Epithelial cell of prostate (primary cell): ENCODE measurements around the gene DIO1.

Experiments
- DNase-seq: peaks from one replicate; pipeline ENCODE4 v3.0.0-alpha.2; 2011; ENCODE audit warnings: low read depth, low spot score
- H3K27ac ChIP-seq: fragments of 450-650 bp; 2 replicates; pipeline ENCODE4 v1.5.1; 2017; ENCODE audit warnings: mild to moderate bottlenecking

The DIO1 gene

GRCh38 chr1:53938136-53938830 is 44.3 kb downstream of the DIO1 start:
- H3K27ac ChIP-seq, result no peak overlapping the region
- DNase-seq, result no peak

- DNase-seq, result peak; percentile 72
- peak overlapping the region; percentile 53 for H3K27ac ChIP-seq
These were observed 48.4 kb downstream of the DIO1 start for GRCh38 chr1:53942127-53942957.

- H3K27ac ChIP-seq, result peak overlapping the region; percentile 53
- DNase-seq, result no peak
These were observed 49.1 kb downstream of the DIO1 start for GRCh38 chr1:53943090-53943489.

- peak overlapping the region; percentile 53 for H3K27ac ChIP-seq
These were observed 49.6 kb downstream of the DIO1 start for GRCh38 chr1:53943490-53944043.

GRCh38 chr1:53944469-53945182 is 50.6 kb downstream of the DIO1 start:
- H3K27ac ChIP-seq, result peak overlapping the region; percentile 76
- no peak for DNase-seq

More at GRCh38 chr1:53943490-53944043, 49.6 kb downstream of the DIO1 start:
- no peak for DNase-seq

- peak overlapping the region; percentile 76 for H3K27ac ChIP-seq
- DNase-seq, result no peak
These were observed 51.1 kb downstream of the DIO1 start for GRCh38 chr1:53945183-53945432.

GRCh38 chr1:53945433-53946251 is 51.7 kb downstream of the DIO1 start, which contains the start of gene IFT25:
Gene IFT25, minus strand, starts transcription at chr1:53945699. Its CDS starts 5,617 bp downstream, at chr1:53940082.
- DNase-seq, result peak; percentile 59
- H3K27ac ChIP-seq, result peak within 1 kb of the TSS; percentile 76

- H3K27ac ChIP-seq, result peak within 1 kb of the TSS; percentile 76
- DNase-seq, result no peak
These were observed 52.5 kb downstream of the DIO1 start, which contains the start of gene LRRC42 for GRCh38 chr1:53946252-53947171. Gene LRRC42, plus strand, starts transcription at chr1:53946350. Its CDS starts 5,650 bp downstream, at chr1:53952000.

- peak overlapping the region; percentile 76 for H3K27ac ChIP-seq
- DNase-seq, result no peak
These were observed 53.4 kb downstream of the DIO1 start for GRCh38 chr1:53947172-53947907.

- DNase-seq, result no peak
- no peak overlapping the region for H3K27ac ChIP-seq
These were observed 54.3 kb downstream of the DIO1 start for GRCh38 chr1:53948291-53948690.

- DNase-seq, result no peak
- no peak overlapping the region for H3K27ac ChIP-seq
These were observed 55.3 kb downstream of the DIO1 start for GRCh38 chr1:53949023-53949990.

- no peak for DNase-seq
- H3K27ac ChIP-seq, result no peak overlapping the region
These were observed 57.7 kb downstream of the DIO1 start for GRCh38 chr1:53951697-53952096.

- peak overlapping the region; percentile 96 for H3K27ac ChIP-seq
- no peak for DNase-seq
These were observed 60.1 kb downstream of the DIO1 start for GRCh38 chr1:53954128-53954527.

GRCh38 chr1:53956308-53957168 is 62.6 kb downstream of the DIO1 start:
- peak overlapping the region; percentile 96 for H3K27ac ChIP-seq
- DNase-seq, result no peak

GRCh38 chr1:53957194-53957818 is 63.3 kb downstream of the DIO1 start:
- peak overlapping the region; percentile 96 for H3K27ac ChIP-seq

More at GRCh38 chr1:53957194-53957818, 63.3 kb downstream of the DIO1 start:
- DNase-seq, result no peak
